Measurements from ENCODE around the gene LGALS12.

DNA sequence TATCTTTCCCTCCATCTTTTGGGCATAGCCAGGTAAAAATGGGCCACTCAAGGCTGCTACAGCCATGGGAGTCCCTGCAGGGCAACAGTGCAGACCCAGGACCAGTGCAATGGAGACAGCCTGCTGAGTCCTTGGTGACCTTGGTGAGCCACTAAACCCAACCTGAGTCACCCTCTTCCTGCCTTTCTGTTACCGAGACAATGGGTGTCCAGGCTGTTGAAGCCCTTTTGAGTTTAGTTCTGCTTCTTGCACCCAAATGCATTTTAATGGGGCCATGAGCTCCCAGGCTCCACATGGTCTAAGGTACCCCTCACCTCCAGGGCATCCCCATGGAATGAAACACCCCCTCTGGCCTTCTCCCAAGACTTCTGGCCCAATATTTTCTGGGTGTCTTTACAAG lies 29.9 kb downstream of the LGALS12 start:
- TF ChIP-seq POLR2AphosphoS5 (IDR thresholded peaks at IDR 0.05): no peak
- no peak for TF ChIP-seq POLR2A (IDR thresholded peaks at IDR 0.05)
- TF ChIP-seq, protein P1, sequence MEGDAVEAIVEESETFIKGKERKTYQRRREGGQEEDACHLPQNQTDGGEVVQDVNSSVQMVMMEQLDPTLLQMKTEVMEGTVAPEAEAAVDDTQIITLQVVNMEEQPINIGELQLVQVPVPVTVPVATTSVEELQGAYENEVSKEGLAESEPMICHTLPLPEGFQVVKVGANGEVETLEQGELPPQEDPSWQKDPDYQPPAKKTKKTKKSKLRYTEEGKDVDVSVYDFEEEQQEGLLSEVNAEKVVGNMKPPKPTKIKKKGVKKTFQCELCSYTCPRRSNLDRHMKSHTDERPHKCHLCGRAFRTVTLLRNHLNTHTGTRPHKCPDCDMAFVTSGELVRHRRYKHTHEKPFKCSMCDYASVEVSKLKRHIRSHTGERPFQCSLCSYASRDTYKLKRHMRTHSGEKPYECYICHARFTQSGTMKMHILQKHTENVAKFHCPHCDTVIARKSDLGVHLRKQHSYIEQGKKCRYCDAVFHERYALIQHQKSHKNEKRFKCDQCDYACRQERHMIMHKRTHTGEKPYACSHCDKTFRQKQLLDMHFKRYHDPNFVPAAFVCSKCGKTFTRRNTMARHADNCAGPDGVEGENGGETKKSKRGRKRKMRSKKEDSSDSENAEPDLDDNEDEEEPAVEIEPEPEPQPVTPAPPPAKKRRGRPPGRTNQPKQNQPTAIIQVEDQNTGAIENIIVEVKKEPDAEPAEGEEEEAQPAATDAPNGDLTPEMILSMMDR (IDR thresholded peaks at IDR 0.05): no peak
- no peak for TF ChIP-seq EP300 (IDR thresholded peaks at IDR 0.05)

Data from gastroesophageal sphincter (tissue), 3 donors.